HG02970 (cell line): ENCODE results near the gene PLB1.

Source experiments
- ATAC-seq: cut with Tn5 transposase; IDR thresholded peaks from one replicate; pipeline ENCODE4 v1.9.1; 2021; ENCODE audit warnings: mild to moderate bottlenecking, moderate library complexity, moderate number of reproducible peaks; ENCODE audit not compliant: unreplicated experiment, low FRiP score

PLB1 gene

GRCh38 chr2:28493636-28494035 lies 2.2 kb upstream of the PLB1 start:
- ATAC-seq: no peak

DNA sequence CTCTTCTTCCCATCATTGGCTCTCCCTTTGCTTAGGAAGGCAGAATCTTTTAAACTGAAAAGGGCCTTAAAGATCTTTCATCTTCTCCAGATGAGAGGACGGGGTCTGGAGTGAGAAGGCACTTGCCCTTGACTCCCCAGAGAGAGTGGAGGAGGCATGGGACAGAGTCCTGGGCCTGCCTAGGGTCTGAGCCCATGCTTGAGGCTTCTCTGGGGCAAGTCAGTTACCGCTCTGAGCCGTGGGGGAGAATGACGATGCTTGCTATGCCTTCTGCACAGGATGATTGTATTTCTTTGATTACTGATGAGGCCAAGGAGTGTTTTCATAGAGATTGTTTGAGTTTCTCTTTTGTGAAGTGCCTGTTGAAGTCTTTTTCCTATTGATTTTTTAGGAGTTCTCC lies 921 bp downstream of the PLB1 start:
- no peak for ATAC-seq

GRCh38 chr2:28497206-28497605 lies 1.3 kb downstream of the PLB1 start:
- ATAC-seq: no peak

DNA sequence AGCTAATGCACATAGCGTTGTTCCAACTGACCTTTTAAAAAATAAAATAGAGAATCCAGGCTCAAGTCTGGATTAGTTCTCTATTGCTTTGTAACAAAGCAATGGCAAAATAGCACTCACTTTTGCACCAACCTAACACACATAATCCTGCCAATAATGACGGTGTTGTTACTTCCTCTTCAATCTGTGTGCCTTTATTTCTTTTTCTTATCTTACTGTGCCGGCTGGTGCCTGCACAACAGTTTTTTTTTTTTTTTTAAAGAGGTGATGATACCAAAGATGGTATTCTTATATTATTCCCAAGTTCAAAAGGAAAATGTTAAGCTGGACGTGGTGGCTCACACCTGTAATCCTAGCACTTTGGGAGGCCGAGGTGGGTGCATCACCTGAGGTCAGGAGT lies 3.4 kb downstream of the PLB1 start:
- ATAC-seq: no peak

- no peak for ATAC-seq
Measured at GRCh38 chr2:28505361-28505760, 9.5 kb downstream of the PLB1 start.

GRCh38 chr2:28506112-28506910 lies 10.5 kb downstream of the PLB1 start:
- ATAC-seq: no peak

GRCh38 chr2:28507796-28508764 lies 12.2 kb downstream of the PLB1 start:
- no peak for ATAC-seq

GRCh38 chr2:28509361-28509760 lies 13.5 kb downstream of the PLB1 start:
- ATAC-seq: no peak

- ATAC-seq: no peak
Measured at GRCh38 chr2:28510184-28510583, 14.3 kb downstream of the PLB1 start.

DNA sequence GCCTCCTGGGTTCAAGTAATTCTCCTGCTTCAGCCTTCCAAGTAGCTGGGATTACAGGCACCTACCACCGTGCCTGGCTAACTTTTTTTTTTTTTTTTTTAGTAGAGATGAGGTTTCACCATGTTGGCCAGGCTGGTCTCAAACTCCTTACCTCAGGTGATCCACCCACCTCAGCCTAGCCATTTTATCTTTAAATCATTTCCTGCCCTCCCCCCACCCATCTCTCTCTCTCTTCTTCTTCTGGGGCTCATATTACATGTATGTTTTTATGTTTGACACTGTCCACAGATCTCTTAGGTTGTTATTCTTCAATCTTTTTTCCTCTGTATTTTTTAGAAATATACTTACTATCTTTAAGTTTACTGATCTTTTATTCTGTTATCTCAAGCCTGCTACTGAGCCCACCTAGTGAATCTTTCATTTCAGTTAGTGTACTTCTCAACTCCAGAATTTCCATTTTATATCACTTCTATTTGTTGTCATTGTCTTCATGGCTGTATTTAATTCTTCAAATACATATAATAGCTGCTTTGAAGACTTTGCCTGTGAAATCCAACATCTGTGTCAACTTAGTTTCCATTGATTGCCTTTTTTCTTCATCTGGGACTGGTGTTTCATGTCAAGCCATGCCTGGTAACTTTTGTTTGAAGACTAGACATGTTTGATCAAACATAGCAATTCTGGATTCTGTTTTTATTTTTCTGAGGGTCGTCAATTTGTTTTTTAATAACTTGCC lies 16.2 kb downstream of the PLB1 start:
- ATAC-seq: no peak

DNA sequence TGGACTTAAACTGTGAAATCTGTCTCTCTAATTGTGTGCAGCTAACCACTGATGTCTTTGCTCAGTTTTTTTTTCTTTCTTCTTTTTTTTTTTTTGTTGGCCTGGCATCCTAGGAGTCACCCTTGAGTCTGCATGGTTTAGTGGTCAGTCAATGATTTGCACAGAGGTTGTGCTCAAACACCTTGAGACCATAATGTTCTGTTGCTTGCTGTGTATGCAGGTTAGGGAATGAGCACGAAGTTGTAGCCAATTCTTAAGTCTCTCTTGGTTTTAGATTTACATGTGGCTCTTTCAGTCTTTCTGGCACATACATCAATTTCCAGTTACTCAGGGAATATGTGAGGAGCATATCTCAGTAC lies 16.7 kb downstream of the PLB1 start:
- no peak for ATAC-seq

GRCh38 chr2:28513097-28513496 lies 17.2 kb downstream of the PLB1 start:
- no peak for ATAC-seq

GRCh38 chr2:28515176-28515751 lies 19.4 kb downstream of the PLB1 start:
- no peak for ATAC-seq

GRCh38 chr2:28516430-28516829 lies 20.6 kb downstream of the PLB1 start:
- ATAC-seq: no peak

- no peak for ATAC-seq
Measured at GRCh38 chr2:28516950-28517349, 21.1 kb downstream of the PLB1 start.

DNA sequence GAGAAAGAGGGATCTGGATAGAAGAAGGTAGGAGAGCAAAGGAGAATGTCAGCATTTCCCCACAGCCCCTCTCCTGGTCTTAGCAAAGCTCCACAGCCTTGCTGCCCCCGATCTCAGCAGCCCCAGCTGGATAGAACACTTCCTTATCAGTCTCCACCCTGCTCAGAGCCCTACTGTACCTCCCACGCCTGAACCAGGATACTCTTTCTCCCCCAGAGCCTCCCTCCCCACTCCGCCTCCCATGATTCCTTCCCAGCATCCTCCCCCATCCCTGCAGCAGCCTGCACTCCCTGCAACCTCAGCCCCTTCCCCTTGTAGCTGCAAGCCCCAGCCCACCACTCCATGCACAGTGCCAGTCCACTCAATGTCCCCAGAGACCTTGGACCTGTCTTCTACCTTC lies 25.8 kb downstream of the PLB1 start:
- ATAC-seq: no peak

DNA sequence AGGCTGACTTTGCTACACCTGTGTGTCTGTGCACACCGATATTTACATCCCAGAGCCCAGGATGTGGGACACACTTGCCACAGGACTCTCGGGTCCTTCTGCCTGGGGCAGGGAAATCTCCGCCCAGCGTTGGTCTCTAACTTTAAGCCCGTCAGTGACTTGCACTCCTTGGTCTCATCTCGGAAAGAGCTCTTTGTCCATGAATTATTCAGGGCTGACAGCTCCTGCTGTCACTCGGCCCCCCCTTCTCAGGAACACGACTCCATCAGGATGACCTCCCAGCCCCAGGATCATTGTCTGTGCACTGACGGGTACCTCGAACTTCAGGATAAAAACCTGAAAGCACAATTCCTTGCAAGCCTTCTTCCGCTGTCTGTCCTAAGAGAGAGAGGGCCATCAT lies 26.6 kb downstream of the PLB1 start:
- no peak for ATAC-seq

DNA sequence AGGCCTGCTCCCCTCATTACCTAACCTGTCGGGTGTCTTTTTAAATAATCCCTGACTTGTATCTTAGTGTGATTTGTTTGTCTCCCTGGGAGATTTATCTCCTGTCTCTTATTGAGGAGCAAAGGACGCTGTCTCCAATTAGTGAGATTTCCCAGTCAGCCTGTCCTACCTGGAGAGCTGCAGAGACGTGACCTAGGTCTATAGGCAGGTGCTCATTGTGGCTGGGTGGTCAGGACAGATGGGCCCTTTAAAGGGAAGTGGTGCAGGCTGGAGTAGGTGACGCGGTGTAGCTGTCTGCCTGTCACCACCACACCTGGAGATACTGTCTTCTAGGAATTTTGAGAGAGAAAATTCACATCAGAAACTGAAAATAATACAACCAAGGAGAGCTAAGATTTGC lies 28.0 kb downstream of the PLB1 start:
- ATAC-seq: no peak

DNA sequence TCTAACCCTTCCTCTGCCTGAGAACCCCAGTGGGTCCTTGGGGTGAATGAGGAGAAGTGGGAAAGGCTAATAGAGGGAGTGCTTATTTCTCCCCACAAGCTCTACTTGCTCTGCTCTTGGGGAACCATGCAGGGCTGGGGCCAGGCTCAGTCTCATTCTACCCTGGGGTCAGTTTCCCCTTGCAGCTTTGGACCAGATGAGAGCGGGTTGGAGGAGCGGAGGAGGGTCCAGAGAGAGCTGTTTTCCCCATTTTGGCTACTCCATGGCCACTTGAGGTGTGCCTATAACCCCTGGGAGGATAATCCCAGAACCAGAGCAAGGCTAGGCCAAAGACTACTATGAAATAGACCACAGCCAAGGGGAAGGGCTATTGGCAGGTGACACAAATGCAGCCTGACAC lies 29.6 kb downstream of the PLB1 start:
- no peak for ATAC-seq

DNA sequence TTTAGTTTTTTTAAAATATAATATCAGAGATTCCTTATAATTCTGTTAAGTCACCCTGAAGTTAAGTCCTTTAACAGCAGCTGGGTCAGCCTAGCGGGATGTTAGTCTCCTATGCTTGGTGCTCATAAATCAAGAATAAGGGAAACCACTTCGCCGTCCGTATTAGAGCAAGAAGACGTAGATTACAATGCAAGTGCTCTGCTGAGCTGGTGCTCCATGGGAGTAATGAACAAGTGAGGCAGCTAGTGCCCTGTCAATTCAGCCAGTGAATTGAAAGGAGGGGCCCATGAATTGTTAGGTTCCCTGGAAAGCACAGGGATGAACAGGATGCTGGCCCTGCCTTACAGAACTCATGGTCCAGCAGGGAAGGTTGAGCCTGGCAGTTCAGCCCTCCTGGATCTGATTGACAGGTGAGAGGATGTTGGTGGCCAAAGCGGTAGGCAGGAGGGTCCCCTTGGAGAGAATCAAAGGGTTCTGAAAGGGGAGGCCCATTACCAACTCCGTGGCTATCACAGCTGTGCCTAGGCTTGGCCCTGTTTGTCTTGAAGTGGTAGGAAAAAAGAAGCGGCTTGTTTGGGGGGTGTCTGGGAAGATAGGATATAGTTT lies 30.8 kb downstream of the PLB1 start:
- ATAC-seq: no peak
